ENCODE data around the gene TMEM43. TPM values are rescaled to one million over a fixed set of nuclear protein-coding genes. Genes with fewer than 3 reads are reported as not detected.

TMEM43 gene
- total RNA-seq, 1 experiment from 2014 or later, result 120 TPM

DNA sequence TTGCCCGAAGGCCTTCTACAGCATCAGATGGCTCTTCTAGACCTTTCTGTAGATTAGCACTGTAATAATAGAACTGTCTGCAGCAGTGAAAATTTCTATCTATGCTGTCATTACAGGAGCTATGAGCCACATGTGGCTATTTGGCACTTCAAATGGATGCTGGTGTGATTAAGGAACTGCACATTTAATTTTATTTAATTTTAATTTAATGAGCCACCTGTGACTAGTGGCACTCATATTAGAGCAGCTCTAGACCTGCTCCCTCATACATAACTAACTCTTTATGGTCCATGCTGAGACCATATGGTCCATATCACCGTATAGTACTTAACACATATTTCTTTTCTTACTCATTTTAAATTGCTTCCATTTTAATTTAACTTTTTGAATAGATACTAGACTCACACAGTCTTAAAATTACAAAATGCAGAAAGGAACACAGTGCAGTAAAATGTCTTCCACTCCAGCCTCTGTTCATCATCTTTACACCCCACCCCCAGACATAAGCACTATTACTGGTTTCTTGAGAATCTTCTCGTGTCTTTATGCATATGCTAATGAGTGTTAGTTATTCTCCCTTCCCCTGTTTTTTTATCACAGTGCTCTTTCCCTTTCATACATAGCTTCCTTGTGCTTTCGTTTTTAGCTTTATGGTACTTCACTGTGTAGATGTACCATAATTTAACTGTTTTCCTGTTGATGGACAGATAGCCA lies 63.3 kb downstream of the TMEM43 start:
- H3K27ac Mint-ChIP-seq (ENCODE audit: low read depth, unreplicated experiment), result no peak overlapping the region
- peaks cover 68% of the 10 kb centered on the region for H3K36me3 Mint-ChIP-seq (ENCODE audit: insufficient read depth, unreplicated experiment)
- H3K4me1 Mint-ChIP-seq (ENCODE audit: insufficient read depth, unreplicated experiment), result peaks cover 6% of the 10 kb centered on the region
- H3K9me3 Mint-ChIP-seq (ENCODE audit: unreplicated experiment), result no peaks in the 10 kb centered on the region
- intact Hi-C loops (cut with micrococcal nuclease), result no loop called here
- CTCF ChIA-PET, result no interaction called here
- no TSS peak for BruUV-seq (replicated peaks)
- no peak for DNase-seq (ENCODE audit: unreplicated experiment)
- H3K27me3 Mint-ChIP-seq (ENCODE audit: insufficient read depth, unreplicated experiment), result no peaks in the 10 kb centered on the region
- no peak for TF ChIP-seq CTCF (IDR thresholded peaks at IDR 0.05; ENCODE audit: unreplicated experiment)
- H3K4me3 Mint-ChIP-seq (ENCODE audit: unreplicated experiment), result no peak overlapping the region
- POLR2A ChIA-PET, result interaction anchor here (0.6 to 2.8 kb wide), 2 partner anchors 9 to 47 kb away, joined by 3 to 18 read pairs; partner anchors contain the start of genes LSM3 and XPC

Other genes with a start within 250 kb of the TMEM43 start
- 0.47 and 0.61 TPM in 2 replicates for gene WNT7A, start 245.0 kb upstream of the TMEM43 start, total RNA-seq (2022)
- gene CHCHD4, start 182 bp upstream of the TMEM43 start, total RNA-seq (2022), result 31.6 and 35.0 TPM in 2 replicates
- gene XPC, start 53.5 kb downstream of the TMEM43 start, total RNA-seq (2022), result 73.3 and 83.6 TPM in 2 replicates
- 10.2 and 12.9 TPM in 2 replicates for gene LSM3, start 53.8 kb downstream of the TMEM43 start, total RNA-seq (2022)